ENCODE data around the gene YWHAE.
A peak's percentile ranks its signal among the peaks of the same experiment; 100 is the strongest.
"Not testable (repeated sequence)": the region's sequence is repeated elsewhere in the genome, so short reads cannot be mapped to it uniquely, and the experiment has no call there.

The YWHAE gene

DNA sequence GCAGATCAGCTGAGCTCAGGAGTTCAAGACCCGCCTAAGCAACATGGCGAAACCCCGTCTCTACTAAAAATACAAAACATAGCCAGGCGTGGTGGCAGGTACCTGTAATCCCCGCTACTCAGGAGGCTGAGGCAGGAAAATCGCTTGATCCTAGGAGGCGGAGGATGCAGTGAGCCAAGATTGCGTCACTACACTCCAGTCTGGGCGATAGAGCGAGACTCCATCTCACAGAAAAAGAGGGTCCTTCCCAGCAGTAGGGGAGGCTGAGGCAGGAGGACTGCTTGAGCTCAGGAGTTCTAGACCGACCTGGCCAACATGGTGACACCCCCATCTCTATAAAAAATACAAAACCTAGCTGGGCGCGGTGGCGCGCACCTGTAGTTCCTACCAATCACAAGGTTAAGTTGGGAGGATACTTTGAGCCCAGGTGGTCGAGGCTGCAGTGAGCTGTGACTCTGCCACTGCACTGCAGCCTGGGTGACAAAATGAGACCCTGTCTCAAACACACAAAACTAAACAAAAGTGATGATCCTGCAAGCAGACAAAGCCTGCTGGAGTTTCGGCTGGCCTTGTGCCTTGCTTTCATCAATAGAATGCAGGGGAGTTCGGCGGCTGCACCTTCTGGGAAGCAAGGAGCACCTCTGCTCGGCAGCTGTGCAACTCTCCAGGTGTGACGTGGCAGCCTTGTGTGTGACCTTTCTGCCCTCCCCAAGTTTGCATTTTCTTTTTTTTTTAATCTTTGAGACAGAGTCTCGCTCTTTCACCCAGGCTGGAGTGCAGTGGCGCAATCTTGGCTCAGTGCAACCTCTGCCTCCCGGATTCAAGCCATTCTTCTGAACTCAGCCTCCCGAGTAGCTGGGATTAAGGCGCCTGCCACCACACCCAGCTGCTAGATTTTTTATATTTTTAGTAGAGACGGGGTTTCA, 12.4 kb upstream of the YWHAE start:
- no peak for DNase-seq

DNA sequence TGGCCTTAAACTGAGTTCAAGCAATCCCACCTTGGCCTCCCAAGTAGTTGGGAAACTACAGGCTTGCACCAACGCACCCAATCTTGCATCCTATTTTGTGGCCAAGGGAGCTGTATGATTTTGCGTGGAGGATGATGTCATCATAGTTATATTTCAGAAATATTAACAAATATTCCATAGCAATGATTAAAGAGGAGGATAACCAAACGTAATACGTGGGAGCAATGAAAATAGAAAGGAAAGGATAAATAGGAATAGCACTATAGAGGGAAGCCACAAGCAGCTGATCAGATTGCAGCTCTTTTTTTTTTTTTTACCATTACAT, 2.2 kb upstream of the YWHAE start:
- DNase-seq: no peak

DNA sequence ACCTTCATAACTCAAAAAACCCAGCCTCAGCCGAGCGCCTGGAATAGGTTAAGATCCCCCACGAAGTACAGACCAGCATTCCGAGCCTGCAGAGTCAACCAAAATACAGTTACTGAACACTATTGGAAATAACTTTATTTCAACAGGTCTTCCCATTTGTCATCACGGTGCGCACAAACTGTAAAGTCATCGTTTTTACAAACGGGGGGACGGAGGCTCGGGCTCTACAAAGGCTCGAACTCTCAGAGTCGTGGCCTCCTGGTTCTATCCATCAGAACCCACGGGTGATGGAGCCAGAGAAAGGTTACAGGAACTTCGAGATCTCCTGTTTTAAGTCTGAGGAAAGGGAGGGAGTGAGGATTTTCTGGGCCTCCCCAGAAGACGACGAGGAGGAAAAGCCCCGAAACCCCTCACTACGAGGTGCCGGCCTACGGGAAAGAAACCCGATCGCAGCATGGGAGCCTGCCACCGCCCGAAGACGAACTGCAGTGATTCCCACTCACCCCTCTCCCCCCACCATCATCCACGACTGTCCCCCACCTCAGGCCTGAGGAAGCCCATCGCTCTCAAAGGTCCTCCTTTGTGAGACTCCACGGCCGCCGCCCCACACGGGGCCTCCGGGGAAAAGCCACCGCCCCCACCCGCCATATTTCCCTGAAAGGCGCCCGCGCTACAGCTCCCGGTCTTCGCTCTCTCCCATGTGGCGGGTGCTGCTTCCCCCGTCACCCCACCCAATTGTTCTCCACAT, 917 bp downstream of the YWHAE start:
- DNase-seq: peak; percentile 73

DNA sequence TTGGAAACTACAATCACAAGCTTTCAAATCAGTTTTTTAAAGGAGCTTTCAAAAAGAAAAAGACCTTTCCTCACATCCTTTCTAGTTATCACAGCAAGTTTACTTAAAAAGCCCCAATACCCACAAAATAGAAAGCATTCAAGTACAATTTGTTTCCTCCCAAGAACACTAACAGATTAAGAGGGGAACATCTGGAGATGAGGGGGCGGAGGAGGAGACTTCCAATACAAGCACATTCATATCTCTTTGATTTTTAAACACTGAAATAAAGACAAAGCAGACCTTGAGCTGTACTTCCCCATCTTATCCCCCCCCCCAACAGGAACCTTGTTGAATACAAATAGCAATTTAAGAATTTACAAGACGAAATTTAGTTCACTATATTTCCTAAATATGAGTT, 2.0 kb downstream of the YWHAE start:
- no peak for DNase-seq

DNA sequence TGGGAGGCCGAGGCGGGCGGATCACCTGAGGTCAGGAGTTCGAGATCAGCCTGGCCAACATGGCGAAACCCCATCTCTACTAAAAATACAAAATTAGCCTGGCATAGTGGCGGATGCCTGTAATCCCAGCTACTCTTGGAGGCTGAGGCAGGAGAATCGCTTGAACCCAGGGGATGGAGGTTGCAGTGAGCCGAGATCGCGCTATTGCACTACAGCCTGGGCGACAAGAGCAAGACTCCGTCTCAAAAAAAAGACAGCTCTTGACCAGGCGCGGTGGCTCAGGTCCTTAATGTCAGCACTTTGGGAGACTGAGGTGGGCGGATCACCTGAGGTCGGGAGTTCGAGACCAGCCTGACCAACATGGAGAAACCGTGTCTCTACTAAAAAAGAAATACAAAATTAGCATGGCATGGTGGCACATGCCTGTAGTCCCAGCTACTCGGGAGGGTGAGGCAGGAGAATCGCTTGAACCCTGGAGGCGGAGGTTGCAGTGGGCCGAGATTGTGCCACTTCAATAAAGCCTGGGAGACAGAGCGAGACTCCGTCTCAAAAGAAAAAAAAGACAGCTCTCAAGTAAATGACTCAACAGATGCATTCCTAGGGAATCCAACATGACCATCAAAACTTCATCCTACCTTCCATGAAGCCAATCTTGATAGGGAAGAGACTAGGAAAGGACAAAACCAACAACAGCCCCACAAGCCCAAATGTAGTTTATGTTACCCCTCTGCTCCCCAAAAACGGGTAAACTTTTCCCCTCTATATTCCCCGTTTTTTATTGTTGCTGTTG, 4.0 kb downstream of the YWHAE start:
- peak; percentile 17 for DNase-seq

DNA sequence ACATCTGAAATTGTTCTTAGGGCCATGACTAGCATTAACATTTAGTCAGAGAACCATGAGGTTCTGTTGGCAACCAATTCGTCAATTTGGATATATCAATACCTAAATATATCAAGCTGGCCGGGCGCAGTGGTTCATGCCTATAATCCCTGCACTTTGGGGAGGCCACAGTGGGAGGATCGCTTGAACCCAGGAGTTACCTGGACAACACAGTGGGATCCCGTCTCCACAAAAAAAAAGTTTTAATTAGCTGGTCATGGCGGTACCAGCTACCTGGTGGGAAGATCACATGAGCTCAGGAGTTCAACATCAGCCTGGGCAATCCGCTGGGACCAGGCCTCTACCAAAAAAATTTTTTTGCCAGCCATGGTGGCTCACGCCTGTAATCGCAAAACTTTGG, 8.4 kb downstream of the YWHAE start:
- no peak for DNase-seq

DNA sequence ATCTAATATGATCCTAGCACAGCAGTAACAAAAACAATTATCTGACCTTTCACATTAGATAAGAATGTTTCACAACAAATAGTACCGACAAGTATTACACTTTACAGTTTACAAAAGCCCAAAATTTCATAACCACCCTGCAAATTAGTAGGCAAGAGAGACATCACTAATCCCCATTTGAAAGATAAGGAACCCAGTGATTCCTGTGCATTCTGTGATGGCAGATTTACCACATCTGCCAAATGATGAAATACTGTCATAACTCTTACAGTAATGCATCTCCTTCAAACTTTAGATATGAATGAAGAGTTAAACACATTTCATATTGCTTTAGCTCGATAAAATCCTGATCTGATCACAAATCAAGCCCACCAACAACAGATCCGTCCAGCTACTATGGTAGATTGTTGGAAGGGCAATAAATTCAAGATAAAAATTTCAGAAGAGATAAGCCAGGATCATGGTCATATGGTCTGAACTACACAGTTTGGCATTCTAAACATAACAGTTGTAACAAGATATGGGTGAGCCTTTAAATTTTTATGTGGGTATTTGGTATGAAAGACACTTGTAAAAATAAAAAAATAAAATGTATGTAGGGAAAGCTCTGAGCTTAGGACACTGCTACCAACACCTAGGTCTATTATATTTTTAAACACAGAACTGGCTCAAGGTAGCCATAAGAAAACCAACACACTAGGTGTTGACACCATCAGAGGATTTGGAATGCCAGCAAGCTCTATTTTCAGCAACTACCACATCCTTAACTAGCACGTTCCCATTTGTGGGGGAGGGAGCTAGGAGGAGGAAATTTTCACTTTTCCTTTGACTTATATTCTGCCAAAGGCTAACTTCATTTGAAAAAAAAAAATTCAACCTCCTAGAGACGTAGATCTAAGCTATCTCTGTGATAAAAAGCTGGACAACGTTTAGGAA, 9.3 kb downstream of the YWHAE start:
- no peak for DNase-seq

DNA sequence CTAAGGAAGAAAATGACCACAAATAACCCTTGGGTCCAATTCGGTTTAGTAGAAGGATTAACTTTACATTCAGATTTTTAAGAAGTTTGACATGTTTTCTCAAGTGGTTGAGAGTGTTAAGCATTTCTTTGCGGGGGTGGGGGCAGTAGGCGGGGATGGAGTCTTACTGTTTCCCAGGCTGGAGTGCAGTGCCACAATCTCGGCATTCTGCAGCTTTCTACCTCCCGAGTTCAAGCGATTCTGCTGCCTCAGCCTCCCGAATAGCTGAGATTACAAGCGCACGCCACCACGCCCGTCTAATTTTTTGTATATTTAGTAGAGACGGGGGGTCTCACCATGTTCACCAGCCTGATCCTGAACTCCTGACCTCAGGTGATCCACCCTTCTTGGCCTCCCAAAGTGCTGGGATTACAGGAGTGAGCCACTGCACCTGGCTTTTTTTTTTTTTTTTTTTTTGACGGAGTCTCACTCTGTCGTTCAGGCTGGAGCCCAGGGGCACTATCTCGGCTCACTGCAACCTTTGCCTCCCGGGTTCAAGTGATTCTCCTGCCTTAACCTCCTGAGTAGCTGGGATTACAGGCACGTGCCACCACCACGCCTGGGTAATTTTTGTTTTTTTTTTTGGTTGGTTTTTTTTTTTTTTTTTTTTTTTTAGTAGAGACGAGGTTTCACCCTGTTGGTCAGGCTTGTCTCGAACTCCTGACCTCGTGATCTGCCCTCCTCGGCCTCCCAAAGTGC, 12.4 kb downstream of the YWHAE start:
- DNase-seq: not testable (repeated sequence)

DNA sequence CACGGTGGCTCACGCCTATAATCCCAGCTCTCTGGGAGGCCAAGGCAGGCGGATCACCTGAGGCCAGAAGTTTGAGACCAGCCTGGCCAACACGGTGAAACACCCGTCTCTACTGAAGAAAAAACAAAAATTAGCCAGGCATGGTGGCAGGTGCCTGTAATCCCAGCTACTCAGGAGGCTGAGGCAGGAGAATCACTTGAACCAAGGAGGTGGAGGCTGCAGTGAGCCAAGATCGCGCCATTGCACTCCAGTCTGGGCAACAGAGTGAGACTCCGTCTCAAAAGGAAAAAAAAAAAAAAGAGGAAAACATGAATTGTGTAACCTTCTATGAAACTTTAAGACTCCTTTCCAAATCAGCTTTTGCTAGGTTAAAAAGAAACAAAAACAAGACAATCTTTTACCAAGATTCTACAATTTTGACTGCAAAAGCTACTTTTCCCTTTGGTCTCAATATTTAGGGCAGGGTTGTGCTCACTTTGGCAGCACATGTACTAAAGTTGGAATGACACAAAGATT, 13.3 kb downstream of the YWHAE start:
- DNase-seq: not testable (repeated sequence)

DNA sequence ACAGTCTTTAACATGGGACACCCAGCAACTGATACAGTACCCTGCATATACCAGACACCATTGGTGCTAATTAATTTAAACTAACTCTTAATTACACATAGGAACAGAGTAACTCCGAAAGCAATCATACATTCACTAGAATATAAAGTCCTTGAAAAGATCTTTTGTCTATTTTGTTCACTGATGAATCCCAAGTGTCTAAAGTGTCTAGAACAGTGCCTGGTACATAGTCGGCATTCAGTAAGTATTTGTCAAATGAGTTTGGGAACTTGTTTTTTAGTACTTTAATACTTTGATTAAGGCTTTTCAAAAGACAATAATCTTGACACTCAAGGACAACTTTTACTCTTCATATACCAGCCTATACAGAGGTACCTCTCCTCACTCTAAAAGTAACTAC, 13.8 kb downstream of the YWHAE start:
- DNase-seq: no peak

DNA sequence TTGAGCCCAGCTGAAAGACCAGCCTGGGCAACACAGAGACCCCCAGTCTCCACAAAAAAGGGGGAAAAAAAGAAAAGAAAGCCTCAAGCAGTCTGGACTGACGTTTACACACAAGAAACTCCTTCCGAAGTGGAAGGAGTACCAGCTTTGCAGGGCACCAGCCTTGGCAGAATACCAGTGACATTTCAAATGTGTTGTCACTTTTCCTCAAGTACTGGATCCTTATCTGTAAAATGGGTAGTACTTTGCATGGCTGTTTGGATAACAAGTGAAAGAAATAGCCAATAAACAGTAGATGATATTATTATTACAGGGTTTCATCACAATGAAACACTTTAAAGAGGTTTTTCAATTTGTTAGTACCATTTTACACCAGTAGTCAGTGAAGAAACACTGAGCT, 14.2 kb downstream of the YWHAE start:
- DNase-seq: no peak

DNA sequence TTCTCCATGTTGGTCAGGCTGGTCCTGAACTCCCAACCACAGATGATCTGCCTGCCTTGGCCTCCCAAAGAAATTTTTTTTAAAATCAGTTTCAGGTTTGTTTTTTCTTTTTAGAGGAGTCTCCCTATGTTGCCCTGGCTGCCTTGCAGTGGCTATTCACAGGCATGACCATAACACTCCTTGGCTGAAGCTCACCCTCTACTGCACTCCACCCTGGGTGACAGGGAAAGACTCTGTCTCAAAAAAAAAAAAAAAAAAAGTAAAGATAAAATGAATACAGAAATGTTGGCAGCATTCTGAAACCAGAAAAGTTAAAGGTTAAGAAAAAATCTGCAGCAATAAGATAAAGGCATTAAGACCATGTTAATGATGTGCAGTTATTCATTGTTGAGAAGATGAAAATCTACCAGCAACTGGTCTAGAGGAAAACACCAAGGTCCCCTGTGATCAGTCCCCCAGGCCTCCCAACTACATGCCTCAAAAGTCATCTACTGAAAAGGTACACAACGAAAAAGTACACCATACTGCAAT, 15.1 kb downstream of the YWHAE start:
- DNase-seq: no peak

DNA sequence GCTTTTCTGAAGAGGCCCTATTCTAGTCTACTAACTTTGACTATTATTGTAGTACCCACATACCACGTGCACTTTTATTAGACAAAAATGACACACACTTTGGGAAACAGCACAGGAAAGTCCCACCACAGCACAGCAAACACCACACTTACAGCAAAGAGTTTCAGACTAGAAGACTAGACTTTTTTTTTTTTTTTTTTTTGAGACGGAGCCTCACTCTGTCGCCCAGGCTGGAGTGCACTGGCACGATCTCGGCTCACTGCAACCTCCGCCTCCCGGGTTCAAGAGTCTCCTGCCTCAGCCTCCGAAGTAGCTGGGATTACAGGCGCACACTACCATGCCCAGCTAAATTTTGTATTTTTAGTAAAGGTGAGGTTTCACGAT, 20.1 kb downstream of the YWHAE start:
- DNase-seq: no peak

DNA sequence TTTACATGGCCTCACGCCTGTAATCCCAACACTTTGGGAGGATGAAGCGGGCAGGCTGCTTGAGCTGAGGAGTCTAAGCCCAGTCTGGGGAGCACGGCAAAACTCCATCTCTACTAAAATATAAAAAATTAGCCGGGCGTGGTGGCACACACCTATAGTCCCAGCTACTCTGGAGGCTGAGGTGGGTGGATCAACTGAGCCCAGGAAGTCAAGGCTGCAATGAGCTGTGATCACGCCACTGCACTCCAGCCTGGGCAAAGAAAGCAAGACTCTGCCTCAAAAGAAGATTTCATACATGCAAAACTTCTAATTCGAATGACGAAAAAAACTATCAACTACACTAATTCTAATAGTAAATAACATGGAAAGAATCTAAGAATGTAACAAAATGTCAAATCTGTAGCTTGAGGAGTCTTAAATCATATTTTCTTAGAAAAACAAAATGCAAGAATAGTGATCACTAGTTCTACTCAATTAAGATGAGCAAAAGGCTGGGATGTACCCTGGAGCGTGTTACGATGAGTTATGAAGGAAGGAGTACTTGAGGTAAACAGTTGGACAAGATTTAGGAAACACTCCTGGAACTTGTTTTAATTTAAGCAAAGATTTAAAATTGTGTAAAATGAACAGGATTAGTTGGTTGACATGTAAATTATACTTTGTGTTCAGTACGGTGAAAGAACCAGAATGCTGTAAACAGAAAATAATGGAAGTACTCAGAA, 20.7 kb downstream of the YWHAE start:
- DNase-seq: no peak

DNA sequence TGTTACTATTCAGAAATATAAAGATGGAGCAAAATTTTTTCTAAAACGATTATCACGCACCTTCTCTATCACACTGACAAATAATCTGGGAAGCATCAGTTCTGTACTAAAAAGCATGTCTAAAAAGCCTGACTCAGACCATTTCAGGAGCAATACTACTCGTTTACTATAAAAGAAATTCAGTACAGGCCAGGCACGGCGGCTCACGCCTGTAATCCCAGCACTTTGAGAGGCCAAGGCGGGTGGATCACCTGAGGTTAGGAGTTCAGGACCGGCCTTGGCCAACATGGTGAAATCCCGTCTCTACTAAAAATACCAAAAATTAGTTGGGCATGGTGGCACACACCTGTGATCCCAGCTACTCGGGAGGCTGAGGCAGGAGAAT, 21.6 kb downstream of the YWHAE start:
- peak; percentile 19 for DNase-seq

DNA sequence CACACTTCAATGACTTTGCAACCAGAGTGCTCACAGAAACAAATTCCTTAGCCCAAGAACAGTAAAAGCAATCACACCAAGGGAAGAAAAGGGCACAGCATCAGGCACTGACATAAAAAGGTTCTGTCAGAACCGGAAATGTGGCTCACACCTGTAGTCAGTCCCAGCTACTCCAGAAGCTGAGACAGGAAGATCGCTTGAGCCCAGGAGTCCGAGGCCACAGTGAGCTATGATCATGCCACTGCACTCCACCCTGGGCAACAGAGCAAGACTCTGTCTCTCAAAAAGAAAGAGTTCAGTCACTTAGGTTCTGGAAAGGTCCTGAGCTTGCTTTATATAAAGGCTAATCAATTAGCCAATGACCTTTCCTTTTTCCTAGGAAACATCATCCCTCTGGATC, 22.7 kb downstream of the YWHAE start:
- no peak for DNase-seq

DNA sequence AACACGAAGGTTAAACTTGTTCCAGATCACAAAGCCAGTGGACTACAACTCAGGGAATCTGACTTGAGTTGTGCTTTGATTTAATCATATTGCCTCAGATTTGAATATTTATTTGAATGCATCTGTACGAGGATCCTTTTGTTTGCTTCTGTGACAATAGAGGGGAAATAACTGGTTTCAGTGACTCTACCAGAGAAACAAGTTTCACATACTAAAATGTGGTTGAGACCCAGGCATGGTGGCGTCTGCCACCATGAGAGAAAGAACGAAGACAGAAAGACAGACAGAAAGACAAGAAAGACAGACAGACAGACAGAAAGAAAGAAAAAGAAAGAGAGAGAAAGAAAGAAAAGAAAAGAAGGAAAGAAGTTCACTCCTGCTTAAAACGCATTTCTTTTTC, 24.0 kb downstream of the YWHAE start:
- no peak for DNase-seq

DNA sequence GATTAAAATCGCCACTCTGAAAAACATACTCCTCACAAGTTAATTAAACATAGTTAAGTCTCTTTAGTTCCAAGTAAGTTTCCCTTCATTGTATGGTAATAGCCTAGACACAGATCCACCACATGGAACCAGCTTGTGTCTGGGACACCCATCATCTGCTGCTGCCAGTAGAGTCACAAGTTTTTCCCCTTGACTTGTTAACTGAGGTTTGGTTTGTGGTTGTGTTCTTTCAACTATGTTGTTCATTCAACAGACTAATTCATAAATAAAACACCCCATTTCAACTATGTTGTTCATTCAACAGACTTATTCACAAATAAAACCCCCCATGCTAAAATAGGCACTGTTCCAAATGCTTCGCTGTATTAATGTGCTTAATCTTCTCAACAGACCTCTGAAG, 24.4 kb downstream of the YWHAE start:
- DNase-seq: no peak

DNA sequence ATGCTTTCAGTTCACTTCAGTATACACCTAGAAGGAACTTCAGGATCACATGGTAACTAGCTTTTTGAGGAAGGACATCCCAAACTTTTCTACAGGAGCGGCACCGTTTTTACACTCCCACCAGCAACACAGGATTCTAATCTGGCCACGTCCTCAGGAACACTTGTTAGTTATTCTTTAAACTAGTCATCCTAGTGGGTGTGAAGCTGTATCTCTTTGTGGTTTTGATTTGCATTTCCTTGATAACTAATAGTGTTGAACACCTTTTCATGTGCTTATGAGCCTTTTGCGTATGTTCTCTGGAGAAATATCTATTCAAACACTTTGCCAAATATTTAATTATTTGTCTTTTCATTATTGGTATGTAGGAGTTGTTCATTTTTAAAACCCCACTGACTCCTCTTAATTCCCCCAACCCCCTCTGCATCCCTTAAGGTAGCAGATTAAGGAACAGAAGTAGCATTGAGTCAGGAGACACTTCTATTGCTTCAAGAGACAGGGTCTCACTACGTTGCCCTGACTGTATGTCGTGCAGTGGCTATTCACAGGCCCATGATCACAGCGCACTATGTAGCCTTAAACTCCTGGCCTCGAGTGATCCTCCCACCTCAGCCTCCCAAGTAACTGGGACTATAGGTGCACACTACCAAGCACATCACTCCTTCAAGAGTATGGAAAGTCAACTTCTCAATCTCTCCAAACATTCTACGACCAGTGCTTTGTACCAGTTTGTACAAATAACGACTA, 25.4 kb downstream of the YWHAE start:
- DNase-seq: no peak

DNA sequence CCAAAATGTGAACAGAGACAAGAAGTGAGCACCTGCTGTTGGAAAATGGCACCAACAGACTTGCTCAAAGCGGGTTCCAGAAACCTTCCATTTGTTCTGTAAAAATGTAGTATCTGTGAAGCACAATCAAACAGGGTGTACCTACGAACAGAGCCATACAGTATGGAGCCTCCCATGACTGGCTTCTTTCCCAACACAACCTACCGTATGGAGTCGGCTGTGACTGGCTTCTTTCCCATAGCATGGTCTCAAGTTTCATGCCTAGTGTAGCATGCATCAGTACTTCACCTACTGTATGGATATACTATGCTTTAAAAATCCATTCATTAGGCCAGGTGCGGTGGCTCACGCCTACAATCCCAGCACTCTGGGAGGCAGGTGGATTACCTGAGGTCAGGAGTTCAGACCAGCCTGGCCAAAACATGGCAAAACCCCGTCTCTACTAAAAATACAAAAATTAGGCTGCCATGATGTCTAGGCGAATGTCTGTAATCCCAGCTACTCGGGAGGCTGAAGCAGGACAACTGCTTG, 26.2 kb downstream of the YWHAE start:
- no peak for DNase-seq

Measured in fibroblast of skin of right biceps (primary cell).